ENCODE data around the gene HSD17B12. TPM values are rescaled to one million over a fixed set of nuclear protein-coding genes. Genes with fewer than 3 reads are reported as not detected.
"Not testable (repeated sequence)": the region's sequence is repeated elsewhere in the genome, so short reads cannot be mapped to it uniquely, and the experiment has no call there.

Gene HSD17B12
- total RNA-seq, 4 donors from 2014 or later, result 37.5 to 47.5 (median 42.2) TPM

GRCh38 chr11:43760902-43761301 is 80.4 kb downstream of the HSD17B12 start:
- Histone ChIP-seq H3K4me3 (no peak overlapping the region), H3K27ac (no peak overlapping the region), H3K27me3 (no peaks in the 10 kb centered on the region), H3K36me3 (peaks cover 0 to 4% of the 10 kb centered on the region in 2 donors), H3K9me3 (peaks cover 0 to 11% (median 0%) of the 10 kb centered on the region in 3 donors), H3K4me1 (no peaks in the 10 kb centered on the region)
- WGBS, 2 donors (ENCODE audit: low coverage in 1 of 2), result 90 to 93% methylated on average over 2 of the region's 2 CpGs
- ATAC-seq, result no peak
- no peak for TF ChIP-seq CTCF (IDR thresholded peaks at IDR 0.05)
- TF ChIP-seq POLR2A (IDR thresholded peaks at IDR 0.05), result no peak
- TF ChIP-seq POLR2AphosphoS5 (IDR thresholded peaks at IDR 0.05), result no peak
- no peak for TF ChIP-seq EP300 (IDR thresholded peaks at IDR 0.05)

- 100% methylated on average over 1 of the region's 1 CpG for WGBS, 2 donors (ENCODE audit: low coverage in 1 of 2)
- Histone ChIP-seq H3K27ac (no peak overlapping the region), H3K9me3 (peaks cover 0 to 11% (median 0%) of the 10 kb centered on the region in 3 donors), H3K4me3 (no peak overlapping the region), H3K27me3 (no peaks in the 10 kb centered on the region), H3K36me3 (peaks cover 0 to 8% of the 10 kb centered on the region in 2 donors), H3K4me1 (no peaks in the 10 kb centered on the region)
- no peak for ATAC-seq
- TF ChIP-seq POLR2AphosphoS5 (IDR thresholded peaks at IDR 0.05), result no peak
- TF ChIP-seq EP300 (IDR thresholded peaks at IDR 0.05), result no peak
- TF ChIP-seq POLR2A (IDR thresholded peaks at IDR 0.05), result no peak
- no peak for TF ChIP-seq CTCF (IDR thresholded peaks at IDR 0.05)
Measured at GRCh38 chr11:43765194-43765593, 84.7 kb downstream of the HSD17B12 start.

DNA sequence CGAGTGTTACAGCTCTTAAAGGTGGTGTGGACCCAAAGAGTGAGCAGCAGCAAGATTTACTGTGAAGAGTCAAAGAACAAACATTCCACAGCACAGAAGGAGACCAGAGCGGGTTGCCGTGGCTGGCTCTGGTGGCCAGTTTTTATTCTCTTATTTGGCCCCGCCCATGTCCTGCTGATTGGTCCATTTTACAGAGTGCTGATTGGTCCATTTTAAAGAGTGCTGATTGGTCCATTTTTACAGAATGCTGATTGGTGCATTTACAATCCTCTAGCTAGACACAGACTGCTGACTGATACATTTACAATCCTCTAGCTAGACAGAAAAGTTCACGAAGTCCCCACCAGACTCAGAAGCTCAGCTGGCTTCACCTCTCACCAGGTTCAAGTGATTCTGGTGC is 88.1 kb downstream of the HSD17B12 start:
- 81 to 100% methylated on average over 4 of the region's 5 CpGs for WGBS, 2 donors (ENCODE audit: low coverage in 1 of 2)
- H3K36me3 ChIP-seq, H3K4me3 ChIP-seq, H3K4me1 ChIP-seq, H3K27ac ChIP-seq, ATAC-seq, H3K27me3 ChIP-seq: not testable (repeated sequence)
- H3K9me3 ChIP-seq, result peaks cover 0 to 11% (median 0%) of the 10 kb centered on the region in 3 donors

- Histone ChIP-seq H3K9me3 (peaks cover 0 to 4% (median 0%) of the 10 kb centered on the region in 3 donors), H3K4me1 (no peaks in the 10 kb centered on the region), H3K36me3 (peaks cover 0 to 8% of the 10 kb centered on the region in 2 donors), H3K4me3 (no peak overlapping the region), H3K27ac (no peak overlapping the region), H3K27me3 (no peaks in the 10 kb centered on the region)
- ATAC-seq, result no peak
- TF ChIP-seq POLR2AphosphoS5 (IDR thresholded peaks at IDR 0.05) (no peak), CTCF (IDR thresholded peaks at IDR 0.05) (no peak), POLR2A (IDR thresholded peaks at IDR 0.05) (no peak), EP300 (IDR thresholded peaks at IDR 0.05) (no peak)
- WGBS, 2 donors (ENCODE audit: low coverage in 1 of 2), result 86% methylated on average over 3 of the region's 3 CpGs; no CpG with 5 or more reads in 1 of the 2 donors
Measured at GRCh38 chr11:43770173-43770572, 89.6 kb downstream of the HSD17B12 start.

GRCh38 chr11:43772733-43773132 is 92.2 kb downstream of the HSD17B12 start:
- 93 to 95% methylated on average over 5 to 7 of the region's 7 CpGs for WGBS, 2 donors (ENCODE audit: low coverage in 1 of 2)
- Histone ChIP-seq H3K4me3 (no peak overlapping the region), H3K4me1 (no peaks in the 10 kb centered on the region), H3K9me3 (no peaks in the 10 kb centered on the region), H3K27ac (no peak overlapping the region), H3K36me3 (peaks cover 0 to 8% of the 10 kb centered on the region in 2 donors), H3K27me3 (no peaks in the 10 kb centered on the region)
- ATAC-seq, result no peak
- TF ChIP-seq EP300 (IDR thresholded peaks at IDR 0.05) (no peak), POLR2AphosphoS5 (IDR thresholded peaks at IDR 0.05) (no peak), POLR2A (IDR thresholded peaks at IDR 0.05) (no peak), CTCF (IDR thresholded peaks at IDR 0.05) (no peak)

Data from gastroesophageal sphincter (tissue), 4 donors.